HepG2 (cell line): ENCODE measurements around the gene JAG1. TPM values are rescaled to one million over a fixed set of nuclear protein-coding genes. Genes with fewer than 3 reads are reported as not detected.

ENCODE experiments used
- E2F2 ChIP-seq: sonication (generic); formaldehyde crosslinking; IDR thresholded peaks from 2 replicates; pipeline ENCODE4 v1.4.0; 2020; ENCODE audit warnings: missing genetic modification reagents, borderline replicate concordance
- FOXA1 ChIP-seq, 2 experiments: fragments of 450-650 bp in 1 of 2; sonication (generic) in 1 of 2; formaldehyde crosslinking in 1 of 2; IDR thresholded peaks; 2 replicates each; pipeline versions ENCODE4 v1.4.0 to v1.6.1; 2016 to 2020; ENCODE audit warnings: missing genetic modification reagents in 1 of 2
- FOXA3 ChIP-seq: IDR thresholded peaks from 2 replicates; pipeline ENCODE4 v1.6.1; 2016; ENCODE audit warnings: missing genetic modification reagents, missing compliant biosample characterization
- FOXP1 ChIP-seq, 2 experiments: fragments of 450-650 bp in 1 of 2; IDR thresholded peaks; 2 replicates each; pipeline ENCODE4 v1.6.1; 2017 to 2018; ENCODE audit warnings: antibody characterized with exemption in 1 of 2
- GATAD2A ChIP-seq: IDR thresholded peaks from 2 replicates; pipeline ENCODE4 v1.6.1; 2016
- HDAC2 ChIP-seq: sonication (generic); formaldehyde crosslinking; IDR thresholded peaks from 2 replicates; pipeline ENCODE4 v1.4.0; 2020; ENCODE audit warnings: missing genetic modification reagents
- HMG20A ChIP-seq: IDR thresholded peaks from 2 replicates; pipeline ENCODE4 v1.6.1; 2016; ENCODE audit warnings: borderline replicate concordance
- MXD3 ChIP-seq: IDR thresholded peaks from 2 replicates; pipeline ENCODE4 v1.6.1; 2016; ENCODE audit warnings: mild to moderate bottlenecking, missing biosample characterization, missing genetic modification reagents
- SOX13 ChIP-seq, 3 experiments: fragments of 450-650 bp in 1 of 3; sonication (generic) in 1 of 3; formaldehyde crosslinking in 1 of 3; IDR thresholded peaks in 2 of 3; conservative IDR thresholded peaks in 1 of 3; 2 replicates each; pipeline versions ENCODE4 v1.5.0 to v1.6.1; 2016 to 2020; ENCODE audit warnings: antibody characterized with exemption in 1 of 3, mild to moderate bottlenecking in 1 of 3, missing compliant biosample characterization in 1 of 3, missing genetic modification reagents in 1 of 3, moderate library complexity in 1 of 3
- SOX5 ChIP-seq: IDR thresholded peaks from 2 replicates; pipeline ENCODE4 v1.6.1; 2016; ENCODE audit warnings: borderline replicate concordance
- YEATS4 ChIP-seq: sonication (generic); formaldehyde crosslinking; IDR thresholded peaks from 2 replicates; pipeline ENCODE4 v1.4.0; 2020; ENCODE audit warnings: missing genetic modification reagents, borderline replicate concordance
- ZNF264 ChIP-seq: sonication (generic); formaldehyde crosslinking; IDR thresholded peaks from 2 replicates; pipeline ENCODE4 v1.4.0; 2020; ENCODE audit warnings: missing genetic modification reagents
- ZNF318 ChIP-seq: sonication (generic); formaldehyde crosslinking; IDR thresholded peaks from 2 replicates; pipeline ENCODE4 v1.4.0; 2020; ENCODE audit warnings: mild to moderate bottlenecking, missing genetic modification reagents
- ZNF331 ChIP-seq: sonication (generic); formaldehyde crosslinking; IDR thresholded peaks from 2 replicates; pipeline ENCODE4 v1.4.0; 2020; ENCODE audit warnings: missing genetic modification reagents
- ZNF644 ChIP-seq: IDR thresholded peaks from 2 replicates; pipeline ENCODE4 v1.6.1; 2016; ENCODE audit warnings: low read depth
- ZNF678 ChIP-seq: sonication (generic); formaldehyde crosslinking; IDR thresholded peaks from 2 replicates; pipeline ENCODE4 v1.4.0; 2020; ENCODE audit warnings: mild to moderate bottlenecking, missing genetic modification reagents
- polyA plus RNA-seq, 8 experiments: library from polyadenylated mRNA; depleted of rRNA in 3 of 8; stranded (reverse) in 7 of 8; unstranded in 1 of 8; fragments of >200 nt; fragmentation: Illumina TruSeq in 4 of 8; extraction: Trizol in 4 of 8; gene quantifications; 2 replicates each; pipeline versions ENCODE4 v1.2.1 to v1.2.3, GENCODE V29; 2011 to 2016; ENCODE audit warnings: low read depth in 4 of 8, missing spikeins in 1 of 8, mixed read lengths in 1 of 8; ENCODE audit not compliant: insufficient read depth in 1 of 8
- total RNA-seq, 5 experiments: library from RNA; depleted of rRNA; stranded (reverse); fragments of >200 nt; fragmentation: Illumina TruSeq; extraction: Trizol; gene quantifications; 2 replicates each; pipeline ENCODE4 v1.2.3, GENCODE V29; 2016; ENCODE audit warnings: low read depth in 1 of 5
- TF ChIP-seq, protein P1 (sequence below): IDR thresholded peaks from 2 replicates; pipeline ENCODE4 v1.6.1; 2016; ENCODE audit warnings: missing genetic modification reagents, missing compliant biosample characterization

JAG1 gene
- total and polyA plus RNA-seq, 2 of the 13 experiments (the other 11 are each of a cell fraction or from before 2014, with no cell fraction given), result 47.1 to 56.3 TPM

- TF ChIP-seq MXD3 (CRISPR knock-in tag) (no peak), YEATS4 (CRISPR knock-in tag) (no peak), FOXA3 (peak; percentile 75), ZNF331 (CRISPR knock-in tag) (0 out of 2 replicates have a peak, but pooled peaks have one; percentile 10), E2F2 (CRISPR knock-in tag) (no peak), SOX5 (CRISPR knock-in tag) (peak; percentile 32; the same call in 1 of the 2 replicates), HMG20A (CRISPR knock-in tag) (peak; percentile 36; the same call in 1 of the 2 replicates), FOXP1 (IDR thresholded peaks at IDR 0.05) (no peak), FOXP1 (CRISPR knock-in tag; IDR thresholded peaks at IDR 0.05) (0 out of 2 replicates have a peak, but pooled peaks have one; percentile 12), SOX13 (IDR thresholded peaks at IDR 0.05) (no peak), SOX13 (CRISPR knock-in tag; conservative IDR thresholded peaks at IDR 0.05 in 1 of 2, IDR thresholded peaks at IDR 0.05 in 1 of 2) (peak in 1 of 2 experiments; percentile 68; a peak in 2 of 4 replicates), ZNF678 (CRISPR knock-in tag) (no peak), HDAC2 (peak; percentile 18; the same call in 1 of the 2 replicates), ZNF264 (CRISPR knock-in tag) (no peak), ZNF644 (CRISPR knock-in tag) (0 out of 2 replicates have a peak, but pooled peaks have one; percentile 13), ZNF318 (CRISPR knock-in tag) (no peak), GATAD2A (CRISPR knock-in tag) (peak; percentile 49; the same call in 1 of the 2 replicates), FOXA1 (IDR thresholded peaks at IDR 0.05) (no peak), FOXA1 (CRISPR knock-in tag; IDR thresholded peaks at IDR 0.05) (peak; percentile 54; the same call in 1 of the 2 replicates)
- TF ChIP-seq, protein P1, sequence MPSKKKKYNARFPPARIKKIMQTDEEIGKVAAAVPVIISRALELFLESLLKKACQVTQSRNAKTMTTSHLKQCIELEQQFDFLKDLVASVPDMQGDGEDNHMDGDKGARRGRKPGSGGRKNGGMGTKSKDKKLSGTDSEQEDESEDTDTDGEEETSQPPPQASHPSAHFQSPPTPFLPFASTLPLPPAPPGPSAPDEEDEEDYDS, result no peak
These were observed 43.1 kb upstream of the JAG1 start (continued) for GRCh38 chr20:10716855-10717254.
